Prostate gland (tissue), 2 donors: Measurements from ENCODE around the gene GPER1.

ENCODE experiments used
- CTCF ChIP-seq, 4 experiments: fragments of 200-600 bp in 2 of 4; fragments of 450-650 bp in 2 of 4; sonication (generic) in 2 of 4; IDR thresholded peaks; 1 replicate in 3 of 4; 2 replicates in 1 of 4; pipeline ENCODE4 v1.5.1; 2016 to 2019; ENCODE audit warnings: antibody characterized with exemption in 4 of 4, mild to moderate bottlenecking in 2 of 4, moderate library complexity in 2 of 4
- POLR2A ChIP-seq: fragments of 450-650 bp; IDR thresholded peaks from one replicate; pipeline ENCODE4 v1.6.1; 2016; ENCODE audit warnings: antibody characterized with exemption, mild to moderate bottlenecking
- POLR2AphosphoS5 ChIP-seq: sonication (generic); formaldehyde crosslinking; IDR thresholded peaks from one replicate; pipeline ENCODE4 v1.6.1; 2017; ENCODE audit warnings: antibody characterized with exemption

GRCh38 chr7:1091644-1092027 is 3.7 kb downstream of the GPER1 start:
- TF ChIP-seq CTCF (IDR thresholded peaks at IDR 0.05) (no peak), POLR2A (no peak), POLR2AphosphoS5 (no peak)
